SKM-1 treated with dmso at 0.1 percent for 144 hours (cell line): ENCODE data around the gene DSP.

Experiments
- DNase-seq: peaks from one replicate; lab custom pipeline; 2025; ENCODE audit not compliant: unreplicated experiment; lab: John Stamatoyannopoulos, UW

Gene DSP

GRCh38 chr6:7559651-7560385 is 18.3 kb downstream of the DSP start:
- DNase-seq, result no peak

GRCh38 chr6:7561153-7561964 is 19.9 kb downstream of the DSP start:
- no peak for DNase-seq

DNA sequence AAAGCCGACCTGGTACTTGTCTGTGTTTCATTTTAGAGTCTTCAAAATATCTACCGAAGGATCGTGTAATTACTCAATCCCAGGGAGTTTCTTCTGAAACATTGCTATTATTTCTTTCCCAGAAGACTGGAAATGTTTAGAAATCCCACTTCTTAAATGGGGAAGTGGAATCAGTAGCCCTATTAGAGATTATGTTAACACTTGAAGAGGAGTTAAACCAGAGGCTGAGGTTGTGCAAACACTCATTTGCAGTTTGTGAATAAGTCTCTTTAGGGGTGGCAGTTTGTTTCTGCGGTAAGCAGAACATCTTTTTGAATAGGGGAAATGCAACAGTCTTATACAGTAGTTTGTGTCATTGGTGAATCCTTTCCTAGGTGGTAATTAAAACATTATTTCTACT is 21.3 kb downstream of the DSP start:
- peak; percentile 51 for DNase-seq

- DNase-seq, result no peak
Measured at GRCh38 chr6:7566107-7566506, 24.6 kb downstream of the DSP start.

DNA sequence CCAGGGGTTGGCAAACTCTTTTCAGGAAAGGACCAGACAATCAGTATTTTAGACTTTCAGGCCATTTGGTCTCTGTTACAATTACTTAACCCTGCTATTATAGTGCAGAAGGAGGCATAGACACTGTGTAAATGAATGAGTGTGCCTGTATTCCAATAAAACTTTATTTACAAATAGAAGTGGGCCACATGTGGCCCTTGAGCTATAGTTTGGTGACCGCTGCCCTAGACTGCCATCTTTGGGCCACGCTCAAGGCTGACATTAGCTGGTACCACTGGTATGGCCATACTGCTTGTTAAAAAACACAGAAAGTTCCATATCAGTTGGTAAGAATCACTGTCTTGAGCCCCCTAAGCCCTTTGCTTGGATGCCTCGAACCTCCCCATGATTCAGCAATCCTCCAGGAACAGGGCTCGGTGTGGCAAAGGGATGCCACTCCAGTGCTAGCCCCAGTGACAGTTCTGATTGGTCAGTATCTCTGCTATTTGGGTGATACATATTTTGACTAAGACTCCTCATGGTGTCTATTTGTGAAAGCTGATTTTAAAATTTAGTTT is 25.2 kb downstream of the DSP start:
- DNase-seq, result no peak

GRCh38 chr6:7568021-7568420 is 26.6 kb downstream of the DSP start:
- no peak for DNase-seq

DNA sequence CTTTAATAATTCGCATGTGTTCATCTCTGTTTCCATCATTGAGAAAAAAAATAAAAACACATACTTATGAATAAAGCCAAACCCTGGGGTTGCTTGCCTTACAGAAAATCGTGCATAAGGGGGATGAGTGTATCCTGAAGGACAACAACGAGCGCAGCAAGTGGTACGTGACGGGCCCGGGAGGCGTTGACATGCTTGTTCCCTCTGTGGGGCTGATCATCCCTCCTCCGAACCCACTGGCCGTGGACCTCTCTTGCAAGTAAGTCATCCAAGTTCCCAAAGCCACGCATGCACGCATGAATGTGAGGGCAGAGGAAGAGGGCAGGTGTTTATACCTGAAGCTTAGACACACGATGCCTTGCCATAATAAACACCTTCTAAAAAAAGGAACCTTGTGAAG is 27.6 kb downstream of the DSP start:
- no peak for DNase-seq

DNA sequence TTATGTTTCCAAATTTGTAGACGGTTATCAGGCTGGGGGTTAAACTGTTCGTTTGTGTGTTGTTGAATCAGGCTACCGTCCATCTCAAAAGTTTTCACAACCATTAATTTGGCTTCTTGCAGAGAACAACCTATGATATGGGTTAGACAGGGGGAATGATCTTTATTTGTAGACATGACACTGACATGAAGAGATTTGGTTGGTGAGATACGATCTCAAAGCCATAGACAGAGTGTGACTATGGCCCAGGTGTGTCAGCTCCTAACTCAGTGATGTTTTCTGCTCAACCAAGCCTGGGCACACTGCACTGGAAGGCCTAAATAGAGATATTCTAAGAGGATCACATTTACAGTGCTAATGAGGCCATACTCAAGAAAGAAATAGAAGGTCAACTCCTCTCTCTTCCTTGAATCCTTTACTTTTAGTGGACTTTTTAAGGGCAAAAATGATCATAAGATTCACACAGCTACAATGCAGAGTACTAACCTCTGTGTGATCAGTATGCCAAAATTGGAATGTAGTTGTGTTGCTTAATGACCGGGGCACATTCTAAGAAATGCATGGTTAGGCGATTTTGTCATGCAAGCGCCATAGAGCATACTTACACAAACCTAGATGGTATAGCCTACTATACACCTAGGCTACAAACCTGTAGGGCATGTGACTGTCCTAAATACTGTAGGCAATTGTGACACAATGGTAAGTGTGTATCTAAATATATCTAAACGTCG is 30.9 kb downstream of the DSP start:
- DNase-seq, result no peak

GRCh38 chr6:7574500-7574899 is 33.0 kb downstream of the DSP start:
- DNase-seq, result no peak

DNA sequence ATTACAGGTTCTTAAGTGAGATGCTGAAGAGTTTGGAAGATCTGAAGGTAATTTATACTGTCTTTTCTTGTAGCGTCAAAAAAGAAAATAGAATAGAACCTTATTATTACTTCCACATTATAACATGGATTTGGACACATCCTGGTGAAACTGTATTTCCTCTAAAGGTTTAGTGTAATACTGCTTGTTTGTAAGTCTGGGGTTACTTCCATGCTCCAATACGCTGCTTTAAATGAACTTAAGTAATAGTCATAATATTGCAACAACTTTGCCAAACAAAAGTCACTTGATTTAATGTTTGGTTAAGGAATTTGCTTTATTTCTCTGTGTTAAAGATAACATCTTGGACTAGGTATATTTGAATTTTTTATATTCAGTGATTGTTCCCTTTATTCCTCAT is 37.0 kb downstream of the DSP start:
- DNase-seq, result no peak

DNA sequence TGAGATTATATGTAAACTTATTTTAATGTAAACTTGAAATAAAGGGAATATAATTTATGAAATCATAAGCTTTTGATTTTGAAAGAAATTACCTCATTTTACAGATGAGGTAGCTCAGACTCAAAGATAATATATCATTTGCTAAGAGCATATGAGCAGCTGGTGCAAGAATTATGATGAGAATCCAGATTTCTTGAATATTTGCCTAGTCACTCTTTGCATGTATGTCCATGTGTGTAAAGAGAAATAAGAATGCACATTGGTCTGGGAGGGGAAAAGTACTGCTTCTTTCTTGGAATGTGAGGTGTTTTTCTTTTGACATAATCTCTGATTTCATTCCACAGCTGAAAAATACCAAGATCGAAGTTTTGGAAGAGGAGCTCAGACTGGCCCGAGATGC is 37.5 kb downstream of the DSP start:
- no peak for DNase-seq

- no peak for DNase-seq
Measured at GRCh38 chr6:7579851-7580250, 38.4 kb downstream of the DSP start.

DNA sequence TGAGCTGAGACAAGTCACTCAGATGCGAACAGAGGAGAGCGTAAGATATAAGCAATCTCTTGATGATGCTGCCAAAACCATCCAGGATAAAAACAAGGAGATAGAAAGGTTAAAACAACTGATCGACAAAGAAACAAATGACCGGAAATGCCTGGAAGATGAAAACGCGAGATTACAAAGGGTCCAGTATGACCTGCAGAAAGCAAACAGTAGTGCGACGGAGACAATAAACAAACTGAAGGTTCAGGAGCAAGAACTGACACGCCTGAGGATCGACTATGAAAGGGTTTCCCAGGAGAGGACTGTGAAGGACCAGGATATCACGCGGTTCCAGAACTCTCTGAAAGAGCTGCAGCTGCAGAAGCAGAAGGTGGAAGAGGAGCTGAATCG is 39.1 kb downstream of the DSP start:
- no peak for DNase-seq

DNA sequence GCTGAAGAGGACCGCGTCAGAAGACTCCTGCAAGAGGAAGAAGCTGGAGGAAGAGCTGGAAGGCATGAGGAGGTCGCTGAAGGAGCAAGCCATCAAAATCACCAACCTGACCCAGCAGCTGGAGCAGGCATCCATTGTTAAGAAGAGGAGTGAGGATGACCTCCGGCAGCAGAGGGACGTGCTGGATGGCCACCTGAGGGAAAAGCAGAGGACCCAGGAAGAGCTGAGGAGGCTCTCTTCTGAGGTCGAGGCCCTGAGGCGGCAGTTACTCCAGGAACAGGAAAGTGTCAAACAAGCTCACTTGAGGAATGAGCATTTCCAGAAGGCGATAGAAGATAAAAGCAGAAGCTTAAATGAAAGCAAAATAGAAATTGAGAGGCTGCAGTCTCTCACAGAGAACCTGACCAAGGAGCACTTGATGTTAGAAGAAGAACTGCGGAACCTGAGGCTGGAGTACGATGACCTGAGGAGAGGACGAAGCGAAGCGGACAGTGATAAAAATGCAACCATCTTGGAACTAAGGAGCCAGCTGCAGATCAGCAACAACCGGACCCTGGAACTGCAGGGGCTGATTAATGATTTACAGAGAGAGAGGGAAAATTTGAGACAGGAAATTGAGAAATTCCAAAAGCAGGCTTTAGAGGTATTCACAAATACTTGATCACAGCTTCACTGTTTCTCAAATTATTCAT is 39.6 kb downstream of the DSP start:
- no peak for DNase-seq

DNA sequence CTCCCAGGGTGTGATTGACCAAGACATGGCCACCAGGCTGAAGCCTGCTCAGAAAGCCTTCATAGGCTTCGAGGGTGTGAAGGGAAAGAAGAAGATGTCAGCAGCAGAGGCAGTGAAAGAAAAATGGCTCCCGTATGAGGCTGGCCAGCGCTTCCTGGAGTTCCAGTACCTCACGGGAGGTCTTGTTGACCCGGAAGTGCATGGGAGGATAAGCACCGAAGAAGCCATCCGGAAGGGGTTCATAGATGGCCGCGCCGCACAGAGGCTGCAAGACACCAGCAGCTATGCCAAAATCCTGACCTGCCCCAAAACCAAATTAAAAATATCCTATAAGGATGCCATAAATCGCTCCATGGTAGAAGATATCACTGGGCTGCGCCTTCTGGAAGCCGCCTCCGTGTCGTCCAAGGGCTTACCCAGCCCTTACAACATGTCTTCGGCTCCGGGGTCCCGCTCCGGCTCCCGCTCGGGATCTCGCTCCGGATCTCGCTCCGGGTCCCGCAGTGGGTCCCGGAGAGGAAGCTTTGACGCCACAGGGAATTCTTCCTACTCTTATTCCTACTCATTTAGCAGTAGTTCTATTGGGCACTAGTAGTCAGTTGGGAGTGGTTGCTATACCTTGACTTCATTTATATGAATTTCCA is 43.9 kb downstream of the DSP start:
- DNase-seq, result no peak

- DNase-seq, result no peak
Measured at GRCh38 chr6:7587631-7588100, 46.2 kb downstream of the DSP start.

GRCh38 chr6:7588506-7588905 is 47.0 kb downstream of the DSP start:
- no peak for DNase-seq

DNA sequence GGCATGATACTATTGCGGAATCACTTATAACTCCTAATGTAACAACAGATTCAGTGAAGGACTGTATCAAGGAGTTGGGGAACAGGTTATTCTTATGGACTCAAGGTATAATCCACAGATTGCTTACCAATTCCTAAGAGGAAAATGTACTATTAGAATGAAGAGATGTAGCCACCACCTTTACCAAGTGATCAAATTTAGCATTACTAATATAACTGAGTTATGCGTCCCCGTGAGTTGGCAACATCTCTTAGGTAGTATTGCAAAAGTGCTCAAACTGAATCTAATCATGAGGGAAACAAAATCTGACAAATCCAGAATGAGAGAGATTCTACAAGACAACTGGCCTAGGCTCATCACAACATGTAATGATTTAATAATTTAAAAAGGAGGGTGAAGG is 47.8 kb downstream of the DSP start:
- DNase-seq, result no peak

GRCh38 chr6:7589949-7590917 is 48.8 kb downstream of the DSP start, which contains the start of gene SNRNP48:
TSS of gene SNRNP48 (plus strand) at chr6:7590198. CDS start at chr6:7590258, 60 bp downstream.
- DNase-seq, result peak; percentile 90
